GM12873 (cell line): ENCODE measurements around the gene BMERB1.

Experiments
- TF ChIP-seq, protein P1 (sequence below): IDR thresholded peaks from 2 replicates; pipeline ENCODE4 v1.5.1; 2012; ENCODE audit warnings: low read depth, mild to moderate bottlenecking, moderate library complexity, low read length, control low read depth; ENCODE audit not compliant: insufficient read depth; ENCODE audit errors: missing control alignments

The BMERB1 gene

DNA sequence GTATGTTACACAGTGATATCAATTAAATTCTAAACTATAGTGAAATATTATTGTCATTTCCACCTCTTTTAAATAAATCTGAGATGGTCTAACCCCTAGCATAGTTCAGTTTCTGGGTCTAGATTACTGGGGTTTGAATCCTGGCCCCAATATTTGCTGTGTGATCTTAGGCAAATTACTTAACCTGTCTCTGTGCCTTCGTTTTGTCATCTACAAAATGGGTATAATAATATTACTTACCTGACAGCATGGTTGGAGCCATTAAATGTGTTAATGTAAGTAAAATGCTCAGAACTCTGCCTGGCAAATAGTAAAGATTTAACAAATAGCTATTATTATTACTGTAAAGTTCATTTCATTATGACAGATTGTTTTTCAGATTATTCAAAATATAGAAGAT lies 52.3 kb downstream of the BMERB1 start:
- TF ChIP-seq, protein P1, sequence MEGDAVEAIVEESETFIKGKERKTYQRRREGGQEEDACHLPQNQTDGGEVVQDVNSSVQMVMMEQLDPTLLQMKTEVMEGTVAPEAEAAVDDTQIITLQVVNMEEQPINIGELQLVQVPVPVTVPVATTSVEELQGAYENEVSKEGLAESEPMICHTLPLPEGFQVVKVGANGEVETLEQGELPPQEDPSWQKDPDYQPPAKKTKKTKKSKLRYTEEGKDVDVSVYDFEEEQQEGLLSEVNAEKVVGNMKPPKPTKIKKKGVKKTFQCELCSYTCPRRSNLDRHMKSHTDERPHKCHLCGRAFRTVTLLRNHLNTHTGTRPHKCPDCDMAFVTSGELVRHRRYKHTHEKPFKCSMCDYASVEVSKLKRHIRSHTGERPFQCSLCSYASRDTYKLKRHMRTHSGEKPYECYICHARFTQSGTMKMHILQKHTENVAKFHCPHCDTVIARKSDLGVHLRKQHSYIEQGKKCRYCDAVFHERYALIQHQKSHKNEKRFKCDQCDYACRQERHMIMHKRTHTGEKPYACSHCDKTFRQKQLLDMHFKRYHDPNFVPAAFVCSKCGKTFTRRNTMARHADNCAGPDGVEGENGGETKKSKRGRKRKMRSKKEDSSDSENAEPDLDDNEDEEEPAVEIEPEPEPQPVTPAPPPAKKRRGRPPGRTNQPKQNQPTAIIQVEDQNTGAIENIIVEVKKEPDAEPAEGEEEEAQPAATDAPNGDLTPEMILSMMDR = no peak

DNA sequence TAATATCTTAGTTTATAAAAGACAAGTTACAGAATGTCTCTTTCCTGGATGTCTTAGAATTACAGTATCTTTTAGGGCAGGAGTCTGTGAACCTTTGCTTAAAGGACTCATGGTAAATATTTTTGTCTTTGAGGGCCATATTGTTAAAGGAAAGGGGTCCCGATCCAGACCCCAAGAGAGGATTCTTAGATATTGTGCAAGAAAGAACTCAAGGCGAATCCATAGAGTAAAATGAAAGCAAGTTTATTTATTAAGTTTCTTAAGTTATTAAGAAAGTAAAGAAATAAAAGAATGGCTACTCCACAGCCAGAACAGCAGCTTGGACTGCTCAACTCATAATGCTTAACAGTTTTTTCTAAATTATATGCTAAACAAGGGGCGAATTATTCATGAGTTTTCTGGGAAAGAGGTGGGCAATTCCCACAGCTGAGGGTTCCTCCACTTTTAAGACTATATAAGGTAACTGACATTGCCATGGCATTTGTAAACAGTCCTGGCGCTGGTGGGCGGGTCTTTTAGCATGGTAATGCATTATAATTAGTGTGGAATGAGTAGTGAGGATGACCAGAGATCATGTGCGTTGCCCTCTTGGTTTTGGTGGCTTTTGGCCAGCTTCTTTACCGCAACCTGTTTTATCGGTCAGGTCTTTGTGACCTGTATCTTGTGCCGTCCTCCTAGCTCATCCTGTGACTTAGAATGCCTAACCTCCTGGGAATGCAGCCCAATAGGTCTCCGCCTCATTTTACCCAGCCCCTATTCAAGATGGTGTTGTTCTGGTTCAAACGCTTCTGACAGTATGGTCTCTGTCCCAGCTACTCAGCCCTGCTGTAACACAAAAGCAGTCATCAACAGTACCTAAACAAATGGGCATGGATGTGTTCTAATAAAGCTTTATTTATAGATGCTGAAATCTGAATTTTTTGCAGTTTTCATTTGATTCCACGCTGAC lies 53.2 kb downstream of the BMERB1 start:
- TF ChIP-seq, protein P1 = no peak

DNA sequence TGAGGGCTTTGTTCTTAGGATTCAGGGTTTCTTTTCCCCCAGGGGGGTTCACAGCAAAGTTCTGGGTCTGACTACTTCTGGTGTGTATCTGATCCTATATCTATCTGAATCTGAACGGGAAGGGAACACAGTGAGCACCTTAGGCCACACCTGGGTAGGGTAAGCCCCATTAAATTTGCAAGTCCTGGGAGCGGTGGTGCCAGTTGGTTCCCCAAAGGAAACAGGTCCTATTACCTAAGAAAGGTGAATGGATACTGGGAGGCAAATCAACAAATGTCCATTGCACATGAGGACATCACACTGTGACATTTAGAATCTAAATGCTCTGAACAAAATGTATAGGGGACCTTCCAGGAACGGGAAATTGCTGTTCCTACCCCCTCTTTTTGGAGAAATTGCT lies 54.6 kb downstream of the BMERB1 start:
- TF ChIP-seq, protein P1 = no peak

DNA sequence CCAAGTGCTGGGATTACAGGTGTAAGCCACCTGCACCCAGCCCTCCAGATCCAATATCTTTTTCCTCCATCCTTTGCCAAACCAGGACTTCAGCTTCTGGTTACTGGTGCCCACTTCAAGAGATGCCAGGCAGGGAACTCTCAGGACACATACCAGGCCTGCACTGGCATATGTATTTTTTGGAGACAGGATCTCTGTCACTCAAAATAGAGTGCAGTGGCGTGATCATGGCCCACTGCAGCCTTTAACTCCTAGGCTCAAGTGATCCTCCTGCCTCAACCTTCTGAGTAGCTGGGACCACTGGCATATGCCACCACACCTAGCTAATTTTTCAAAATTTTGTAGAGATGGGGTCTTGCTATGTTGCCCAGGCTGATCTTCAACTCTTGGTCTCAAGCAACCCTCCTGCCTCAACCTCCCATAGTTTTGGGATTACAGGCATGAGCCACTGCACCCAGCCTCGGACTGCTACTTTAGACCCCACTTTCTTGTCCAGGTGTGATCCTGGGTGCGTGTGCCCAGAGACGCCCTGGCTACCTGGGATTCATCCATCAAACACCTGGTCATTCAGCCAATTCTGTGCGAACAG lies 55.8 kb downstream of the BMERB1 start:
- TF ChIP-seq, protein P1 = no peak

DNA sequence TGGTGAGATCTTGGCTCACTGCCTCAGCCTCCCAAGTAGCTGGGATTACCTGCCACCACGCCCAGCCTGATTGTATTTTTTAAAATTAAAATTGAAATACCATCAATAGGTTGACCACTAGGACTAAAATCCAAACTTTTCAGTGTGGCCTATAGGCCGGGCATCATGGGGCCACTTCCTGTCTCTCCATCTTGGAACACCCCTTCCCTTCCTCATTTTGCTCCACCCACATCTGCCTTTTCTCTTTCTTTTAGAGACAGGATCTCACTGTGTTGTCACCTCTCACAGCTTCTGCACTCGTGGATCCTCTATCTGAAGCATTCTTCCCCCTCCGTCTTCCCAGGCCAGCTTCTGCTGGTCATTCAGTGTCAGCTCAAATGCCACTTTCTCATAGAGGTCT lies 57.0 kb downstream of the BMERB1 start:
- TF ChIP-seq, protein P1 = no peak

DNA sequence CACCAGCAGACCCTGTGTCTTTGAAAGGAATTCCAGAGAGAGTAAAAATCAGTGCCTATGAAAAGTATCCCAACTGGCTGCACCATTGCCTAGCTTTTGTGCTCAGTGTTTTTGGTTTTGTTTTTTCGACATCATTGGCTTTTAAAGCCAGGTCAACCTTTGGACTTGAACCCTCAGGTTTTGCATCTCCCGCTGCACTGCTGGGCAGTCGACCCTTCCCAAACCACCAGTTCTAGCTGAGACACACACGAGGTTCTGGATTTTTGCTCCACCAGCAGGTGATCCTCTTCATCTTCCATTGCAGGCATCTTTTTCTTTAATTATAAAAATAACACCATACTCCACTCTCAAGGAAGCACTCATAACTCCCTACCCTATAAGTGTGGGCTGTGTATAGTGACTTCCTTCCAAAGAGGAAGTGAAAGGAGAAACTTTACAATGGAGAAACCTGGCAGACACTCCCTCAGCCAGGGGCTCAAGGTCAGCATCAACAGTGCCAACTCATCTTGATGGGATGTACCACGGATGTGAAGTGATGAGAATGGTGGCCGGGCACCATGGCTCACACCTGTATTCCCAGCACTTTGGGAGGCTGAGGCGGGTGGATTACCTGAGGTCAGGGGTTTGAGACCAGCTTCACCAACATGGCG lies 57.8 kb downstream of the BMERB1 start:
- TF ChIP-seq, protein P1 = no peak
